Measurements from ENCODE around the gene RAD51B. TPM values are rescaled to one million over a fixed set of nuclear protein-coding genes. Genes with fewer than 3 reads are reported as not detected.

The RAD51B gene
- polyA plus RNA-seq, 1 donor (not counting 4 experiments of a cell fraction or from before 2014, with no cell fraction given) = 13.3 TPM

GRCh38 chr14:68243450-68244010, 424.0 kb downstream of the RAD51B start:
- no peak overlapping the region for H3K9ac ChIP-seq (ENCODE audit: control insufficient read depth, extremely low read depth, insufficient read depth, low read length)
- FAIRE-seq (no peak), DNase-seq (ENCODE audit: low read depth, low spot score) (no peak)
- no peaks in the 10 kb centered on the region for H3K9me1 ChIP-seq (ENCODE audit: control insufficient read depth, extremely low read depth, insufficient read depth, low read length)
- H3K27ac ChIP-seq (ENCODE audit: control insufficient read depth, insufficient read depth, low read length) = no peak overlapping the region
- H3K27me3 ChIP-seq (ENCODE audit: control insufficient read depth, extremely low read depth, insufficient read depth, low read length) = no peaks in the 10 kb centered on the region
- H2AFZ ChIP-seq (ENCODE audit: control insufficient read depth, low read length) = no peak overlapping the region
- H3K4me2 ChIP-seq (ENCODE audit: control insufficient read depth, extremely low read depth, insufficient read depth, low read depth, low read length) = no peak overlapping the region
- no peaks in the 10 kb centered on the region for H4K20me1 ChIP-seq (ENCODE audit: control insufficient read depth, extremely low read depth, insufficient read depth, low read length)
- H3K36me3 ChIP-seq (ENCODE audit: control insufficient read depth in 2 of 2, extremely low read depth in 1 of 2, insufficient read depth in 2 of 2, low read length in 2 of 2) = no peaks in the 10 kb centered on the region
- H3K9me3 ChIP-seq (ENCODE audit: control insufficient read depth, low read depth, low read length) = no peaks in the 10 kb centered on the region
- H3K4me3 ChIP-seq (ENCODE audit: control insufficient read depth in 2 of 3, extremely low read depth in 1 of 3, insufficient read depth in 2 of 3, low read depth in 1 of 3, low read length in 3 of 3) = no peak overlapping the region
- peaks cover 33% of the 10 kb centered on the region for H3K4me1 ChIP-seq (ENCODE audit: control insufficient read depth, extremely low read depth, insufficient read depth, low read length)
- no peak for TF ChIP-seq EZH2 (IDR thresholded peaks at IDR 0.05; ENCODE audit: low read length)
- TF ChIP-seq CTCF (optimal IDR thresholded peaks at IDR 0.05 in 1 of 3, IDR thresholded peaks at IDR 0.05 in 1 of 3, conservative IDR thresholded peaks at IDR 0.05 in 1 of 3; ENCODE audit: extremely low read depth in 1 of 3, insufficient read depth in 2 of 3, low read length in 3 of 3) = no peak
- dilution Hi-C loops (cut with MboI; ENCODE audit: extremely low pct_ligation_motif_present, low sequenced_read_pairs) = no loop called here
- H3K79me2 ChIP-seq (ENCODE audit: control insufficient read depth, insufficient read depth, low read length) = no peaks in the 10 kb centered on the region

- no peak overlapping the region for H3K4me3 ChIP-seq (ENCODE audit: control insufficient read depth in 2 of 3, extremely low read depth in 1 of 3, insufficient read depth in 2 of 3, low read depth in 1 of 3, low read length in 3 of 3)
- no peak for FAIRE-seq
- no peak overlapping the region for H3K27ac ChIP-seq (ENCODE audit: control insufficient read depth, insufficient read depth, low read length)
- no peak for TF ChIP-seq EZH2 (IDR thresholded peaks at IDR 0.05; ENCODE audit: low read length)
- no peak for TF ChIP-seq CTCF (optimal IDR thresholded peaks at IDR 0.05 in 1 of 3, IDR thresholded peaks at IDR 0.05 in 1 of 3, conservative IDR thresholded peaks at IDR 0.05 in 1 of 3; ENCODE audit: extremely low read depth in 1 of 3, insufficient read depth in 2 of 3, low read length in 3 of 3)
- no peak overlapping the region for H2AFZ ChIP-seq (ENCODE audit: control insufficient read depth, low read length)
- H3K9me3 ChIP-seq (ENCODE audit: control insufficient read depth, low read depth, low read length) = no peaks in the 10 kb centered on the region
- H3K4me1 ChIP-seq (ENCODE audit: control insufficient read depth, extremely low read depth, insufficient read depth, low read length) = peaks cover 39% of the 10 kb centered on the region
- H3K9me1 ChIP-seq (ENCODE audit: control insufficient read depth, extremely low read depth, insufficient read depth, low read length) = no peaks in the 10 kb centered on the region
- H3K9ac ChIP-seq (ENCODE audit: control insufficient read depth, extremely low read depth, insufficient read depth, low read length) = no peak overlapping the region
- no peaks in the 10 kb centered on the region for H3K36me3 ChIP-seq (ENCODE audit: control insufficient read depth in 2 of 2, extremely low read depth in 1 of 2, insufficient read depth in 2 of 2, low read length in 2 of 2)
- no peaks in the 10 kb centered on the region for H4K20me1 ChIP-seq (ENCODE audit: control insufficient read depth, extremely low read depth, insufficient read depth, low read length)
- H3K79me2 ChIP-seq (ENCODE audit: control insufficient read depth, insufficient read depth, low read length) = no peaks in the 10 kb centered on the region
- H3K4me2 ChIP-seq (ENCODE audit: control insufficient read depth, extremely low read depth, insufficient read depth, low read depth, low read length) = no peak overlapping the region
- DNase-seq (ENCODE audit: low read depth, low spot score) = no peak
- dilution Hi-C loops (cut with MboI; ENCODE audit: extremely low pct_ligation_motif_present, low sequenced_read_pairs) = no loop called here
- no peaks in the 10 kb centered on the region for H3K27me3 ChIP-seq (ENCODE audit: control insufficient read depth, extremely low read depth, insufficient read depth, low read length)
Measured at GRCh38 chr14:68244262-68244980, 424.8 kb downstream of the RAD51B start.

Data from keratinocyte (primary cell).